ENCODE data around the gene CD300LD. TPM values are rescaled to one million over a fixed set of nuclear protein-coding genes. Genes with fewer than 3 reads are reported as not detected.

CD300LD gene
- total and polyA plus RNA-seq, 10 of the 15 experiments (the other 5 are each of a cell fraction or from before 2014, with no cell fraction given): not detected

GRCh38 chr17:74549343-74549742 is 42.7 kb downstream of the CD300LD start (continued):
- TF ChIP-seq IRF3 (IDR thresholded peaks at IDR 0.05) (no peak), SREBF1 (IDR thresholded peaks at IDR 0.05; ENCODE audit: low read length) (no peak)

- Histone ChIP-seq H3K4me1 (ENCODE audit: control insufficient read depth, insufficient read depth, low read length) (no peaks in the 10 kb centered on the region), H3K79me2 (ENCODE audit: control insufficient read depth, insufficient read depth, low read length) (no peaks in the 10 kb centered on the region), H3K9me3 (replicated peaks; ENCODE audit: control insufficient read depth, insufficient read depth, low read length) (no peaks in the 10 kb centered on the region), H2AFZ (ENCODE audit: control insufficient read depth, low read depth, low read length) (no peak overlapping the region), H3K4me2 (ENCODE audit: control insufficient read depth, insufficient read depth) (no peak overlapping the region), H3K36me3 (ENCODE audit: control insufficient read depth in 2 of 2, insufficient read depth in 2 of 2, low read length in 1 of 2) (no peaks in the 10 kb centered on the region), H4K20me1 (ENCODE audit: control insufficient read depth, insufficient read depth) (no peaks in the 10 kb centered on the region), H3K27ac (ENCODE audit: control insufficient read depth, insufficient read depth) (no peak overlapping the region), H3K9ac (ENCODE audit: control insufficient read depth, insufficient read depth, low read length) (no peak overlapping the region), H3K27me3 (replicated peaks in 1 of 2; ENCODE audit: control insufficient read depth in 2 of 2, insufficient read depth in 2 of 2, low read length in 1 of 2) (no peaks in the 10 kb centered on the region; a peak in 2 of 4 replicates), H3K4me3 (no peak overlapping the region)
- WGBS (ENCODE audit: insufficient coverage, insufficient replicate concordance, low lambda C conversion rate, missing lambda C conversion rate): 24% methylated on average over 3 of the region's 3 CpGs
- ChIA-PET SMC1A (ENCODE audit: uncharacterized antibody, unreplicated experiment) (no interaction called here), CTCF (no interaction called here), RAD21 (ENCODE audit: unreplicated experiment) (no interaction called here), POLR2A (no interaction called here)
- in situ Hi-C loops (cut with MboI): no loop called here
- ATAC-seq: no peak
- intact Hi-C loops (cut with micrococcal nuclease; ENCODE audit: unreplicated experiment): no loop called here
- no peak for DNase-seq (ENCODE audit: low read depth, low spot score)
- FAIRE-seq: no peak
- no TSS peak for BruUV-seq (replicated peaks)
- TF ChIP-seq IRF4 (IDR thresholded peaks at IDR 0.05; ENCODE audit: low read depth, low read length) (no peak), POLR2AphosphoS5 (IDR thresholded peaks at IDR 0.05; ENCODE audit: low read length) (no peak)
Observed at GRCh38 chr17:74547736-74548135, 44.3 kb downstream of the CD300LD start.

GRCh38 chr17:74547264-74547663 is 44.8 kb downstream of the CD300LD start:
- DNase-seq (ENCODE audit: low read depth, low spot score): no peak
- no TSS peak for BruUV-seq (replicated peaks)
- no peak overlapping the region for H3K4me2 ChIP-seq (ENCODE audit: control insufficient read depth, insufficient read depth)
- in situ Hi-C loops (cut with MboI) (no loop called here), intact Hi-C loops (cut with micrococcal nuclease; ENCODE audit: unreplicated experiment) (no loop called here)
- no peaks in the 10 kb centered on the region; a peak in 2 of 4 replicates for H3K27me3 ChIP-seq (replicated peaks in 1 of 2; ENCODE audit: control insufficient read depth in 2 of 2, insufficient read depth in 2 of 2, low read length in 1 of 2)
- H3K4me3 ChIP-seq: no peak overlapping the region
- ATAC-seq: no peak
- H3K9me3 ChIP-seq (replicated peaks; ENCODE audit: control insufficient read depth, insufficient read depth, low read length): no peaks in the 10 kb centered on the region
- no peaks in the 10 kb centered on the region for H3K79me2 ChIP-seq (ENCODE audit: control insufficient read depth, insufficient read depth, low read length)
- ChIA-PET RAD21 (ENCODE audit: unreplicated experiment) (no interaction called here), CTCF (no interaction called here), POLR2A (no interaction called here), SMC1A (ENCODE audit: uncharacterized antibody, unreplicated experiment) (no interaction called here)
- no peak overlapping the region for H3K27ac ChIP-seq (ENCODE audit: control insufficient read depth, insufficient read depth)
- TF ChIP-seq ZBTB33 (IDR thresholded peaks at IDR 0.05) (no peak), MYB (IDR thresholded peaks at IDR 0.05; ENCODE audit: borderline replicate concordance, low read depth, low read length) (no peak), BACH1 (IDR thresholded peaks at IDR 0.05; ENCODE audit: borderline replicate concordance) (no peak), CREM (IDR thresholded peaks at IDR 0.05; ENCODE audit: low read depth) (no peak), ZBTB40 (IDR thresholded peaks at IDR 0.05; ENCODE audit: borderline replicate concordance) (no peak), TCF7 (IDR thresholded peaks at IDR 0.05; ENCODE audit: borderline replicate concordance) (no peak)
- H3K36me3 ChIP-seq (ENCODE audit: control insufficient read depth in 2 of 2, insufficient read depth in 2 of 2, low read length in 1 of 2): no peaks in the 10 kb centered on the region
- no peak for FAIRE-seq
- H3K4me1 ChIP-seq (ENCODE audit: control insufficient read depth, insufficient read depth, low read length): no peaks in the 10 kb centered on the region
- no peak overlapping the region for H2AFZ ChIP-seq (ENCODE audit: control insufficient read depth, low read depth, low read length)
- WGBS (ENCODE audit: insufficient coverage, insufficient replicate concordance, low lambda C conversion rate, missing lambda C conversion rate): 41% methylated on average over 7 of the region's 7 CpGs
- no peaks in the 10 kb centered on the region for H4K20me1 ChIP-seq (ENCODE audit: control insufficient read depth, insufficient read depth)
- H3K9ac ChIP-seq (ENCODE audit: control insufficient read depth, insufficient read depth, low read length): no peak overlapping the region

All from GM12878 (cell line).